Neural crest cell (in vitro differentiated cells): ENCODE data around the gene ZPBP. TPM values are rescaled to one million over a fixed set of nuclear protein-coding genes. Genes with fewer than 3 reads are reported as not detected.
"Not testable (repeated sequence)": the region's sequence is repeated elsewhere in the genome, so short reads cannot be mapped to it uniquely, and the experiment has no call there.

ENCODE experiments used
- DNase-seq: peaks from one replicate; pipeline ENCODE4 v3.0.0; 2021; ENCODE audit warnings: low read depth, mixed read lengths, low spot score
- H3K27ac Mint-ChIP-seq: one replicate; pipeline ENCODE4 v1.8.0; 2021; ENCODE audit warnings: mild to moderate bottlenecking, mixed read lengths; ENCODE audit not compliant: unreplicated experiment
- H3K27me3 Mint-ChIP-seq: 2 replicates; pipeline ENCODE4 v1.8.0; 2021; ENCODE audit warnings: low read depth, mild to moderate bottlenecking, mixed read lengths
- H3K36me3 Mint-ChIP-seq: 2 replicates; pipeline ENCODE4 v1.8.0; 2021; ENCODE audit warnings: low read depth, mild to moderate bottlenecking, mixed read lengths
- H3K4me1 Mint-ChIP-seq: 2 replicates; pipeline ENCODE4 v1.8.0; 2021; ENCODE audit warnings: mixed read lengths
- H3K4me3 Mint-ChIP-seq: one replicate; pipeline ENCODE4 v1.8.0; 2021; ENCODE audit warnings: mild to moderate bottlenecking, mixed read lengths
- H3K9me3 Mint-ChIP-seq: 2 replicates; pipeline ENCODE4 v1.8.0; 2021; ENCODE audit warnings: mixed read lengths
- CTCF ChIP-seq: fragments of 200-600 bp; sonication (generic); conservative IDR thresholded peaks from 2 replicates; pipeline ENCODE4 v1.5.0; 2021; ENCODE audit warnings: antibody characterized with exemption, mild to moderate bottlenecking
- total RNA-seq: library from RNA; stranded (reverse); gene quantifications from 2 replicates; pipeline ENCODE4 v1.2.1, GENCODE V29; 2021

The ZPBP gene
- total RNA-seq, 1 donor from 2014 or later, result not detected

DNA sequence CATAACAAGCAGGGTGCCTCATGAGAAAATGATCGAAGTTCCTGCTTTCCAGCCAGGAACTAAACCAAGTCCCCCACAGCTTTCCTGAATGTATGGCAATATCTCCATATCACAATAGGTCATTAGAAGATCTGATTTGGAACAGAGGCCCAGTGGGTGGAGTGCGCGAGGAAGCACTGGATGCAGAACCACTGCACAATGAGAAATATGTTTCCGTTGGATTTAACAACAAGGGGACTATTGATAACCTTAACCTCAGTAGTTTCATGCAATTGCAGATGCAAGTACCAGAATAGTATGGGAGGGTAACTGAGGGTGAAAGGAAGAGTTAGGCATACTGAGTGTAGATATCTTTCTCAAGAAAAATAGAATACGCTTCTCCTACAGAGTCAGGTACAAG lies 45.3 kb downstream of the ZPBP start:
- peaks cover 15% of the 10 kb centered on the region for H3K9me3 Mint-ChIP-seq
- no peak for DNase-seq
- peaks cover 6% of the 10 kb centered on the region for H3K36me3 Mint-ChIP-seq
- H3K27ac Mint-ChIP-seq, result no peak overlapping the region
- no peak for TF ChIP-seq CTCF
- H3K4me3 Mint-ChIP-seq, result no peak overlapping the region
- H3K4me1 Mint-ChIP-seq, result peaks cover 3% of the 10 kb centered on the region
- no peaks in the 10 kb centered on the region for H3K27me3 Mint-ChIP-seq

GRCh38 chr7:50041165-50041564 lies 51.9 kb downstream of the ZPBP start:
- not testable (repeated sequence) for H3K9me3 Mint-ChIP-seq, H3K27me3 Mint-ChIP-seq, H3K36me3 Mint-ChIP-seq, H3K4me1 Mint-ChIP-seq, H3K27ac Mint-ChIP-seq, DNase-seq, H3K4me3 Mint-ChIP-seq

GRCh38 chr7:50037086-50037485 lies 56.0 kb downstream of the ZPBP start:
- Mint-ChIP-seq H3K4me3 (no peak overlapping the region), H3K27me3 (peaks cover 2% of the 10 kb centered on the region), H3K27ac (no peak overlapping the region), H3K36me3 (no peaks in the 10 kb centered on the region), H3K4me1 (no peaks in the 10 kb centered on the region), H3K9me3 (no peaks in the 10 kb centered on the region)
- DNase-seq, result no peak
- TF ChIP-seq CTCF, result no peak

DNA sequence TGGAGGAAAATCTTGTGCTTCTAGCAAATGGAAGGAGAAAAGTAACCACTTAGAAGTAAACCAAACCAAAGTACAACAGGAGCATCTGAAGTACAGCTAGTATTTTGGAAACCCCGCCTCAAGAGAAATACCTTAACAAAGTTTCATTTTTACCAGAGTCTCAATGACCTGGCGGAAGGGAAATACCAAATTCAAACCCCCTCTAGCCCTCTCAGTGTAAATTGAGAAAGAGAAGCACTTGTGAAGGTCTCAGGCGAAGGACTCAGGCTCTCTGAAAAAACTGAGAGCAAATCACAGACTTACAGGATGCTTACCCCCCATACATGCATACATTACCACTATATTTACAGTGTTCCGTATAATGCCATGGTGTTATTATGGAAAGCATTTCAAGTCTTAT lies 70.1 kb downstream of the ZPBP start:
- no peak for DNase-seq
- Mint-ChIP-seq H3K27ac (no peak overlapping the region), H3K27me3 (no peaks in the 10 kb centered on the region), H3K4me3 (no peak overlapping the region), H3K9me3 (peaks cover 6% of the 10 kb centered on the region), H3K36me3 (no peaks in the 10 kb centered on the region), H3K4me1 (no peaks in the 10 kb centered on the region)
- no peak for TF ChIP-seq CTCF

DNA sequence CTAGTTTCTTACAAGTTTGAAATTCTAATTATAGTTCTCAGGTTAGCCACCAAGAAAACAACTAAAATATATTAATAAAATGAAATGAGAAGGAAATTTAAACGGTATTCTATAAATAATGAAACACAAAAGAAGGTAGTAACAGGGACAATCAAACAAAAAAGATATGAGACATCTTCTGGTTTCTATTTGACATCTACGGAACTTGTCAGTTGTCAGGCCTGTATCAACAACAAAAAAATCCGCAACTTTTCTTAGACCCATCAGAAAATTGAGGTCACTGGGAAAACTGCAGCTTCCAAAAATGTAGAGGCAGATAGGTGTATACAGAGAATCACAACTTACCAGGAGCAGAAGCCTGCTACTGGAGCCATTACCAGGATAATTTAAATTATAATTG lies 70.6 kb downstream of the ZPBP start:
- H3K9me3 Mint-ChIP-seq, result peaks cover 6% of the 10 kb centered on the region
- H3K36me3 Mint-ChIP-seq, result no peaks in the 10 kb centered on the region
- no peak overlapping the region for H3K4me3 Mint-ChIP-seq
- H3K27ac Mint-ChIP-seq, result no peak overlapping the region
- DNase-seq, result no peak
- H3K4me1 Mint-ChIP-seq, result no peaks in the 10 kb centered on the region
- no peak for TF ChIP-seq CTCF
- H3K27me3 Mint-ChIP-seq, result no peaks in the 10 kb centered on the region

DNA sequence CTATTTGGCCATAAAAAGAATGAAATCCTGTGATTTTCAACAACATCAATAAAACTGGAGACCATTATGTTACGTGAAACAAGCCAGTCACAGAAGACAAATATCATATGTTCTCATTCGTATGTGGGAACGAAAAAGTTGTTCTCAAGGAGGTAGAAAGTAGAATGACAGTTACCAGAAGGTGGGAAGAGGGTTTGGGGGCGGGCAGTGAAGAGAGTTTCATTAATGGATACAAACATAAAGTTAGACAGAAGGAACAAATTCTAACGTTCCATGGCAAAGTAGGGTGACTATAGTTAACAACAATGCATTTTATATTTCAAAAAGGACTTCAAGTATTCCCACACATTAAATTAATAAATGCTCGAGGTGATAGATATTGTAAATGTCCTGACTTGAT lies 97.4 kb downstream of the ZPBP start:
- H3K4me3 Mint-ChIP-seq, result no peak overlapping the region
- H3K9me3 Mint-ChIP-seq, result peaks cover 6% of the 10 kb centered on the region
- H3K36me3 Mint-ChIP-seq, result peaks cover 3% of the 10 kb centered on the region
- TF ChIP-seq CTCF, result no peak
- no peak for DNase-seq
- H3K27me3 Mint-ChIP-seq, result no peaks in the 10 kb centered on the region
- H3K4me1 Mint-ChIP-seq, result no peaks in the 10 kb centered on the region
- H3K27ac Mint-ChIP-seq, result no peak overlapping the region
